Dendritic cell treated with granulocyte-macrophage colony-stimulating factor and Interleukin-4, amounts not matched to agents 40 ng/mL and 50 ng/mL, for 4 days (primary cell): ENCODE results near the gene IFNGR1.

ENCODE experiments used
- H3K27ac Mint-ChIP-seq: one replicate; pipeline ENCODE4 v1.8.0; 2022; ENCODE audit warnings: mild to moderate bottlenecking, mixed read lengths
- H3K27me3 Mint-ChIP-seq: one replicate; pipeline ENCODE4 v1.8.0; 2022; ENCODE audit warnings: mild to moderate bottlenecking, mixed read lengths
- H3K36me3 Mint-ChIP-seq: one replicate; pipeline ENCODE4 v1.8.0; 2022; ENCODE audit warnings: low read depth, mixed read lengths
- H3K4me1 Mint-ChIP-seq: one replicate; pipeline ENCODE4 v1.8.0; 2022; ENCODE audit warnings: low read depth, mixed read lengths
- H3K4me3 Mint-ChIP-seq: one replicate; pipeline ENCODE4 v1.8.0; 2022; ENCODE audit warnings: mild to moderate bottlenecking, moderate library complexity, mixed read lengths
- H3K9me3 Mint-ChIP-seq: one replicate; pipeline ENCODE4 v1.8.0; 2022; ENCODE audit warnings: mixed read lengths
- intact Hi-C: fragments of 100-400 bp; cut with micrococcal nuclease; formaldehyde crosslinking; loops from one replicate; pipeline ENCODE4 v1.15.0; 2022

Gene IFNGR1

GRCh38 chr6:137193256-137194070 lies 25.7 kb downstream of the IFNGR1 start:
- H3K4me1 Mint-ChIP-seq: peaks cover 17% of the 10 kb centered on the region
- no peak overlapping the region for H3K27ac Mint-ChIP-seq
- H3K9me3 Mint-ChIP-seq: peaks cover 8% of the 10 kb centered on the region
- H3K27me3 Mint-ChIP-seq: no peaks in the 10 kb centered on the region
- intact Hi-C loops: loop anchor here (5.0 kb wide), 1 partner anchor 36 kb away; no protein-coding TSS in a partner anchor
- H3K36me3 Mint-ChIP-seq: peaks cover 31% of the 10 kb centered on the region
- H3K4me3 Mint-ChIP-seq: no peak overlapping the region

GRCh38 chr6:137192821-137193220 lies 26.4 kb downstream of the IFNGR1 start:
- no peaks in the 10 kb centered on the region for H3K27me3 Mint-ChIP-seq
- H3K4me1 Mint-ChIP-seq: peaks cover 17% of the 10 kb centered on the region
- no peak overlapping the region for H3K4me3 Mint-ChIP-seq
- peaks cover 25% of the 10 kb centered on the region for H3K36me3 Mint-ChIP-seq
- intact Hi-C loops: loop anchor here (5.0 kb wide), 1 partner anchor 36 kb away; no protein-coding TSS in a partner anchor
- peaks cover 8% of the 10 kb centered on the region for H3K9me3 Mint-ChIP-seq
- no peak overlapping the region for H3K27ac Mint-ChIP-seq

- peaks cover 17% of the 10 kb centered on the region for H3K4me1 Mint-ChIP-seq
- peak overlapping the region; percentile 84 for H3K27ac Mint-ChIP-seq
- H3K9me3 Mint-ChIP-seq: peaks cover 12% of the 10 kb centered on the region
- H3K4me3 Mint-ChIP-seq: no peak overlapping the region
- no peaks in the 10 kb centered on the region for H3K27me3 Mint-ChIP-seq
- peaks cover 15% of the 10 kb centered on the region for H3K36me3 Mint-ChIP-seq
- intact Hi-C loops: loop anchor here (5.0 kb wide), 1 partner anchor 34 kb away; no protein-coding TSS in a partner anchor
These were observed 27.5 kb downstream of the IFNGR1 start for GRCh38 chr6:137191670-137192069.

GRCh38 chr6:137191236-137191635 lies 27.9 kb downstream of the IFNGR1 start:
- H3K27ac Mint-ChIP-seq: peak overlapping the region; percentile 84
- peaks cover 17% of the 10 kb centered on the region for H3K4me1 Mint-ChIP-seq
- peaks cover 11% of the 10 kb centered on the region for H3K36me3 Mint-ChIP-seq
- H3K4me3 Mint-ChIP-seq: no peak overlapping the region
- no peaks in the 10 kb centered on the region for H3K27me3 Mint-ChIP-seq
- intact Hi-C loops: loop anchor here (5.0 kb wide), 1 partner anchor 34 kb away; no protein-coding TSS in a partner anchor
- peaks cover 16% of the 10 kb centered on the region for H3K9me3 Mint-ChIP-seq

GRCh38 chr6:137190583-137191094 lies 28.5 kb downstream of the IFNGR1 start:
- Mint-ChIP-seq H3K36me3 (peaks cover 6% of the 10 kb centered on the region), H3K9me3 (peaks cover 22% of the 10 kb centered on the region), H3K27me3 (no peaks in the 10 kb centered on the region), H3K4me3 (no peak overlapping the region), H3K4me1 (peaks cover 17% of the 10 kb centered on the region), H3K27ac (peak overlapping the region; percentile 84)
- intact Hi-C loops: loop anchor here (5.0 kb wide), 1 partner anchor 33 kb away; no protein-coding TSS in a partner anchor

- peaks cover 17% of the 10 kb centered on the region for H3K4me1 Mint-ChIP-seq
- peaks cover 6% of the 10 kb centered on the region for H3K36me3 Mint-ChIP-seq
- H3K9me3 Mint-ChIP-seq: peaks cover 40% of the 10 kb centered on the region
- no peaks in the 10 kb centered on the region for H3K27me3 Mint-ChIP-seq
- H3K4me3 Mint-ChIP-seq: no peak overlapping the region
- intact Hi-C loops: no loop called here
- H3K27ac Mint-ChIP-seq: no peak overlapping the region
These were observed 30.3 kb downstream of the IFNGR1 start for GRCh38 chr6:137188855-137189254.

GRCh38 chr6:137185290-137185689 lies 33.9 kb downstream of the IFNGR1 start:
- H3K36me3 Mint-ChIP-seq: peaks cover 6% of the 10 kb centered on the region
- no peak overlapping the region for H3K27ac Mint-ChIP-seq
- peaks cover 42% of the 10 kb centered on the region for H3K9me3 Mint-ChIP-seq
- no peak overlapping the region for H3K4me3 Mint-ChIP-seq
- intact Hi-C loops: no loop called here
- no peaks in the 10 kb centered on the region for H3K27me3 Mint-ChIP-seq
- no peaks in the 10 kb centered on the region for H3K4me1 Mint-ChIP-seq

GRCh38 chr6:137182654-137183073 lies 36.5 kb downstream of the IFNGR1 start:
- intact Hi-C loops: no loop called here
- Mint-ChIP-seq H3K27me3 (no peaks in the 10 kb centered on the region), H3K36me3 (no peaks in the 10 kb centered on the region), H3K9me3 (peaks cover 34% of the 10 kb centered on the region), H3K4me3 (no peak overlapping the region), H3K4me1 (peaks cover 12% of the 10 kb centered on the region), H3K27ac (no peak overlapping the region)

GRCh38 chr6:137181891-137182653 lies 37.1 kb downstream of the IFNGR1 start:
- Mint-ChIP-seq H3K4me3 (no peak overlapping the region), H3K27me3 (no peaks in the 10 kb centered on the region), H3K27ac (no peak overlapping the region), H3K36me3 (no peaks in the 10 kb centered on the region), H3K4me1 (peaks cover 18% of the 10 kb centered on the region), H3K9me3 (peaks cover 34% of the 10 kb centered on the region)
- intact Hi-C loops: no loop called here

- Mint-ChIP-seq H3K27ac (no peak overlapping the region), H3K36me3 (no peaks in the 10 kb centered on the region), H3K4me1 (peaks cover 36% of the 10 kb centered on the region), H3K9me3 (no peaks in the 10 kb centered on the region), H3K4me3 (no peak overlapping the region), H3K27me3 (no peaks in the 10 kb centered on the region)
- intact Hi-C loops: no loop called here
These were observed 41.6 kb downstream of the IFNGR1 start for GRCh38 chr6:137177611-137178010.

- intact Hi-C loops: no loop called here
- H3K27me3 Mint-ChIP-seq: no peaks in the 10 kb centered on the region
- no peaks in the 10 kb centered on the region for H3K36me3 Mint-ChIP-seq
- H3K27ac Mint-ChIP-seq: peak overlapping the region; percentile 72
- no peak overlapping the region for H3K4me3 Mint-ChIP-seq
- H3K9me3 Mint-ChIP-seq: no peaks in the 10 kb centered on the region
- H3K4me1 Mint-ChIP-seq: peaks cover 45% of the 10 kb centered on the region
These were observed 42.5 kb downstream of the IFNGR1 start for GRCh38 chr6:137176729-137177128.

- H3K27me3 Mint-ChIP-seq: no peaks in the 10 kb centered on the region
- H3K4me1 Mint-ChIP-seq: peaks cover 54% of the 10 kb centered on the region
- H3K36me3 Mint-ChIP-seq: no peaks in the 10 kb centered on the region
- H3K9me3 Mint-ChIP-seq: no peaks in the 10 kb centered on the region
- peak overlapping the region; percentile 72 for H3K27ac Mint-ChIP-seq
- intact Hi-C loops: no loop called here
- peak overlapping the region; percentile 4 for H3K4me3 Mint-ChIP-seq
These were observed 43.3 kb downstream of the IFNGR1 start for GRCh38 chr6:137175868-137176245.

- peaks cover under 1% of the 10 kb centered on the region for H3K9me3 Mint-ChIP-seq
- H3K36me3 Mint-ChIP-seq: no peaks in the 10 kb centered on the region
- H3K27me3 Mint-ChIP-seq: no peaks in the 10 kb centered on the region
- intact Hi-C loops: no loop called here
- H3K4me1 Mint-ChIP-seq: peaks cover 59% of the 10 kb centered on the region
- peak overlapping the region; percentile 72 for H3K27ac Mint-ChIP-seq
- H3K4me3 Mint-ChIP-seq: no peak overlapping the region
These were observed 43.9 kb downstream of the IFNGR1 start for GRCh38 chr6:137175157-137175867.
